ENCODE data around the gene TTC9C.
"Not testable (repeated sequence)": the region's sequence is repeated elsewhere in the genome, so short reads cannot be mapped to it uniquely, and the experiment has no call there.

TTC9C gene

GRCh38 chr11:62752994-62753735 is 24.9 kb downstream of the TTC9C start:
- no peak for DNase-seq

GRCh38 chr11:62753736-62754603 is 25.7 kb downstream of the TTC9C start, which contains the start of gene ZBTB3:
Gene ZBTB3 (minus strand): TSS chr11:62754160. CDS start chr11:62753664, 496 bp downstream.
- peak; percentile 96 for DNase-seq

DNA sequence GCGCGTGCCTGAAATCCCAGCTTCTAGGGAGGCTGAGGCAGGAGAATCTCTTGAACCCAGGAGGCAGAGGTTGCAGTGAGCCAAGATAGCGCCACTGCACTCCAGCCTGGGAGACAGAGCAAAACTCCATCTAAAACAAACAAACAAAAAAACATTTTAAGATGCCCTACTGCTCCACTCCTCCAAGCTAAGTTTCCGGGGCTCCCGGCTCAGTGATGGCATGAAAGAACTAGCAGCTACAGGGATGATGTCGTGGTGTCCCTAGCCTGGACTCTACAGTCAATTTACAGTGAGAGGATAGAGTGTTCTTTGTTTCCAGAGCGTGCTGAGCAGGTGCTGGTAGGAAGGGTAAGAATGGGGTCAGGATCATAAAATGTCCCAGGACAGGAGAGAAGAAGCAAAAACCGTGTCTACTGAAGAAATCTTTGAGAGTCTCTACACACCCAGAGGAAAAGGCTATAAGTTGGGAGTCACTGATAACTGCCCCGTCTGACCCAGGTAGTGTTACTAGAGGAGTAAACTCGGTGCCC is 26.9 kb downstream of the TTC9C start:
- no peak for DNase-seq

DNA sequence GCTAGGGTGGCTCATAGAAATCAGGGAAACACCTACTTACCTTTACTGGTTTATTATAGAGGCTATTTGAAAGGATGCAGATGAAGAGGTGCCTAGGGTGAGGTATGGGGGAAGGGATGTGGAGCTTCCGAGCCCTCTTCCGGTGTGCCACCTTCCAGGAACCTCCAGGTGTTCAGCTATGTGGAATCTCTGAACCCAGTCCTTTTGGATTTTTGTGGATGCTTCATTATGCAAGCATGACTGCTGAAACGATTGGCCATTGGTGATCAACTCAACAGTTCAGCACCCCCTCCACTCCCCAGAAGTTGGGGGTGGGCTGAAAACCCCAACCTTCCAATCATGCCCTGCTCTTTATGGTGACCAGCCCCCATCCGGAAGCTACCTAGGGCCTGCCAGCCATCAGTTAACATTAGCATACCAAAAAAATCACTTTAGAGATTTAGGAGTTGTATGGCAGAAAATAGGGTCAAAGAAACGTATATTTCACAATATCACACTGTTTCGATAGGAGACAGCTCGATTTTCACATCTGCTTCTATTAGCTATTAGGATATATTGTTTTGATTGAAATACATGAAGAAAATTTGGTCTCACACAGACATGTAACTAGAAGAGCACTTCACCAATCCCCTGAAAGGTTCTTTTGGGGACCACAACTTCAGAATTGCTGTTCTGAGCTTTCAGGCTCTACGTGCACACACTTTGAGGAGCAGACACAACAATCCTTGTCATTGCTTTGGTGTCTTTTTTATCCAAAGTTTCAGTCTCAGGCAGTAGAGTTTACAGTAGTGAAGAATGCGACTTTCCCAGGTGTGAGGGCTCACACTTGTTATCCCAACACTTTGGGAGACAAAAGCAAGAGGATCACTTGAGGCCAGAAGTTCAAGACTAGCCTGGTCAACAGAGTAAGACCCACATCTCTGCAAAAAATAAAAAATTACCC is 29.8 kb downstream of the TTC9C start:
- DNase-seq: no peak

- DNase-seq: not testable (repeated sequence)
These were observed 32.6 kb downstream of the TTC9C start for GRCh38 chr11:62760867-62761227.

GRCh38 chr11:62770778-62771143 is 42.5 kb downstream of the TTC9C start:
- DNase-seq: no peak

DNA sequence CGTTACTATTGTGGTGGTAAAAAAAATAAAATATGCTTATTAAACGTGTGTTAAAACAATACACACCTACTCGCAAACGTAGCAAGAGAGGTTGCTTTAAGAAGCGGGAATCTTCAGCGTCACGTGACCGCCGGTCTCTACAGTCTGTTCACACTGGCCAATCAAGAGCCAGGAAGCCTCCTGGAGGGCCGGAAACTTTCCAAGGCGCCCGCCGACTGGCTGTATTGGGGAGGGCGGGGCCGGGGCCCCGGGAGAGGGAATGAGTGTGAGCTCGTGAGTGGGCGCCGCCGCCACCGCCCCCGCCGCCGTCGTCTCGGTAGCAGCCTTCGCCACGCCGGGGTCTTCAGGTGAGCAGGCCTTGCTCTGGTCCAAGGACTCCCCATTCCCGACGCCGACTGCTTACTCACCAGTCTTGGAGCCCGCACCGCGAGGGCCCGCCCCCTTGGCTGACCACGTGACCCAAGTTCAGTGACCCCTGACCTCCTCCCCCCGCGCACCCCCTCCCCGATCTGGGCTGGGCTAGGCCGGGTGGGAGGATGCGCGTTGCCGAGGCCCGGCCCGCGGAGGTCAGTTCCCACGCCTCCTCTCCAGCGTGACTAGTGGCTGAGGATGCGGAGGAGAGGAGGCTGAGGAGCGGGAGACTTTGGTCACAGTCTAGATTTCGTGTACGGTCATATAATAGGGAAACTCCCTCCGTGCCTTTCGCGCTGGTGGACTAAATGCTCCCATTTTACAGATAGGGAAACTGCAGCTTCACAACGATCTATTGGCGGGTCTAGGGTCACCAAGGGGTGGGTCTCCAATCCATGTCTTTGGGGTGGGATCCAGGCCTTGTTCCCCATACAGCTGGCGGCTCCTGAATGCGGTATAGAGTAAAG is 43.1 kb downstream of the TTC9C start, which contains the start of gene TAF6L:
Gene TAF6L (plus strand): TSS at position 253 of the 878 bp plus-strand sequence. CDS start 4,388 bp downstream, outside the sequence.
- DNase-seq: peak; percentile 91

DNA sequence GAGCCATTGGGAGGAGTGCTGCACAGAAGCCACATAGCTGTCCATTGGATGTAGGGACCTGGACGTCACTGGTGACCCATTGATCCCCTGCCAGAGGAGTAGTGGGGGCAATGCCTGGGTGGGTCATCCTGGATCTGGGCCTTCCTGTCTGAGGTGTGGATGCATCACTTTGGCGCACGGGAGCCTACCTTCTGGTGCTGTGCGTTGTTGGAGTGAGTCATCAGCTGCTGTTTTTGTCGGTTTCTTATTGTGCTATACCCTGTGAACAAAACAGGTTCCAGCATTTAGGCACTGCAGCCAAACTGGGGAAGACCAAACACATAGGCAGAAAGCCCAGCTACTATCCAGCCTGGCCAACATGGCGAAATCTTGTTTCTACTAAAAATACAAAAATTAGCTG is 46.1 kb downstream of the TTC9C start:
- DNase-seq: no peak

GRCh38 chr11:62775646-62776045 is 47.4 kb downstream of the TTC9C start:
- DNase-seq: no peak

GRCh38 chr11:62777389-62777788 is 49.1 kb downstream of the TTC9C start:
- no peak for DNase-seq

DNA sequence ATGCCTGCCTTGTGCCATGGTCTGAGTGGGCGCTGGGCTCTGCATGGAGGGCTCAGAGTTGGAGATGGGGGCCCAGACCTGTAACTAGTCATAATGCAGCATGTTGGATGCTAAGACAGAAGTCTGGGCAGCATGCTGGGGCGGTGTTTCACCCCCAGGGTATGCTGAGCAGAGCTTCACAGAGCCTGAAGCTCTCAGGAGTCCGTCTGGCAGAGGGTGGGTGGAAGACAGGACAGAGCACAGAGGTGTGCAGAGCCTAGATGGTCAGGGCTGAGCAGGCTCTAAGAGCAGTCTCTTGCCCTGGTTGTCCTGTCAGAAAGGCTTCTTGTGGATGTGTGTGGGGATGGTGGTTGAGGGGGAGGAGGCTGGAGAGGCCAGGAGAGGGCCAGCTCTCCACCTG is 50.2 kb downstream of the TTC9C start:
- no peak for DNase-seq

DNA sequence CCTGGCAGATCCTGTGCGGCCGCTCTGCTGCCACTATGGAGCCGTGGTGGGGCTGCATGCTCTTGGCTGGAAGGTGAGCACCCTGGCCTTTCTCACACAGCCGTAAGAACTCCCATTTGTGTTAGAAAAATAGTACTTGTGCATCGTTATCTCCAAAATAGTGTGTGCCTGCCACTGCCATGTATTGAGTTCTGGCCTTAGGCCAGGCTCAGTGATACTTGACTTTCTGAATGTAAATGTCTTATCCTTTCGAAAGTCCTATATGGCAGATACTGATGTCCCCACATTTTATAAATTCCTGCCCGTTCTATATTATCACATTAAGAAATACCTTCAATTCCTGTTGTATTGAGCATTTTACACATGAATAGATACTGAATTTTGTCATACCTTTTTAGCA is 54.5 kb downstream of the TTC9C start:
- DNase-seq: no peak

- peak; percentile 77 for DNase-seq
These were observed 58.2 kb downstream of the TTC9C start for GRCh38 chr11:62786318-62787004.

GRCh38 chr11:62787005-62787759 is 58.9 kb downstream of the TTC9C start, which contains the start of gene TMEM179B:
Gene TMEM179B (plus strand): TSS chr11:62787402. CDS start chr11:62787432, 30 bp downstream.
- DNase-seq: peak; percentile 96

Data from stimulated activated CD4-positive, alpha-beta T cell treated with anti-CD3 and anti-CD28 coated beads, Interleukin-12 subunit alpha, Interleukin-12 subunit beta, amount 100 ng/mL, for 4 hours (primary cell).